ENCODE measurements around the gene CTDNEP1. TPM values are rescaled to one million over a fixed set of nuclear protein-coding genes. Genes with fewer than 3 reads are reported as not detected.

Gene CTDNEP1
- total RNA-seq, 4 donors from 2014 or later = 33.8 to 66.3 (median 52.5) TPM

DNA sequence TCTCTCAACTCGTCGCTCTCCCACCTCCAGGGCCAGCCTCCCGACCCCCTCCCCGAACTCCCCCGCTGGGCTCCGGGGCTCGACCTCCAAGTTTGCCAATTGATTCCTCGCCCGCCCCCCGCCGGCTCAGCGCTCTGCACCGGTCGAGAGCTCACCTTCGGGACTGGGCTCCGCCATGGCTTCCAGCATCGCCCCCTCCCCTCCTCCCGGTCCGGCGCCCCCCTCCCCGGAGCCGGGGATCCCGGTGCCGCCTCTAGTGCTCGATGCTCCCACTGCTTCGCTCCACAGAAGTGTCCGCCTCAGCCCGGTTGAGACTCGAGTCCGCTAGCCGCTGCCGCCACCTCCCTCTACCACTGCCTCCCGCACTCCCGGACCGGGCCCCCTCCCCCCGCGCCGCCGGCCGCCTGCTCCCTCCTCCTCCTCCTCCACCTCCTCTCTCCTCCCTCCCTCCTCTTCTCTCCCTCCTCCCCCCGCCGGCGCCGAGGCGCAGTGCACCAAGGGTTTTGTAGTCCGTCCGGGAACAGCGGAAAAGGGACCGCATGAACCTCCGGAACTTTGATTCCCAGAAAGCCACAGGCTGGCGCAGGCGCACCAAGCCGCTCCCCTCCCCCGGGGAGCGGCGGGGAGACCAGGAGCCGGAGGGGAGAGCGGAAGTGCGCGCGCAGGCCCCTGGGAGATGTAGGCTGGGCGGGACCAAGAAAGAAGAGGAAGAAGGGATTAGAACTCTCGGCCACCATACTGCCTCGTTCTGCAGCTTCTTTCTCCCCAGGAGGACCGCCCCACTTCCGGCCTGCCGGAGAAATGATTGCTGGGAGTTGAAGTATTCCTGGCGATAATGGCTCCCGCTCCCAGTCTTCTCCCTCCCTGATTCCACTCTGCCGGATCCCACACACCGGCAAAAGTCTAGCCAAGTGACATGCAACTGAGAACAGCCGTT, 12.2 kb downstream of the CTDNEP1 start, which contains the start of gene PHF23:
Gene PHF23, minus strand, starts transcription at position 367 of the 937 bp plus-strand sequence. Its CDS starts 178 bp downstream, at position 189.
- H3K27ac ChIP-seq = peak within 1 kb of the TSS; percentile 82 to 98 (median 96)
- peaks cover 8 to 67% (median 33%) of the 10 kb centered on the region in 3 donors for H3K4me1 ChIP-seq
- H3K4me3 ChIP-seq = peak within 1 kb of the TSS; percentile 90 to 99
- 0 to 1% methylated on average over 5 to 15 of the region's 72 CpGs for WGBS, 2 donors (ENCODE audit: low coverage in 1 of 2)
- TF ChIP-seq POLR2A (IDR thresholded peaks at IDR 0.05) = peak; percentile 40 to 56
- peak; percentile 81 for TF ChIP-seq POLR2AphosphoS5 (IDR thresholded peaks at IDR 0.05)
- TF ChIP-seq, protein P1, sequence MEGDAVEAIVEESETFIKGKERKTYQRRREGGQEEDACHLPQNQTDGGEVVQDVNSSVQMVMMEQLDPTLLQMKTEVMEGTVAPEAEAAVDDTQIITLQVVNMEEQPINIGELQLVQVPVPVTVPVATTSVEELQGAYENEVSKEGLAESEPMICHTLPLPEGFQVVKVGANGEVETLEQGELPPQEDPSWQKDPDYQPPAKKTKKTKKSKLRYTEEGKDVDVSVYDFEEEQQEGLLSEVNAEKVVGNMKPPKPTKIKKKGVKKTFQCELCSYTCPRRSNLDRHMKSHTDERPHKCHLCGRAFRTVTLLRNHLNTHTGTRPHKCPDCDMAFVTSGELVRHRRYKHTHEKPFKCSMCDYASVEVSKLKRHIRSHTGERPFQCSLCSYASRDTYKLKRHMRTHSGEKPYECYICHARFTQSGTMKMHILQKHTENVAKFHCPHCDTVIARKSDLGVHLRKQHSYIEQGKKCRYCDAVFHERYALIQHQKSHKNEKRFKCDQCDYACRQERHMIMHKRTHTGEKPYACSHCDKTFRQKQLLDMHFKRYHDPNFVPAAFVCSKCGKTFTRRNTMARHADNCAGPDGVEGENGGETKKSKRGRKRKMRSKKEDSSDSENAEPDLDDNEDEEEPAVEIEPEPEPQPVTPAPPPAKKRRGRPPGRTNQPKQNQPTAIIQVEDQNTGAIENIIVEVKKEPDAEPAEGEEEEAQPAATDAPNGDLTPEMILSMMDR (IDR thresholded peaks at IDR 0.05) = peak in 3 of 4 experiments; percentile 8 to 58 (median 34)
- TF ChIP-seq EP300 (IDR thresholded peaks at IDR 0.05) = no peak
- no peaks in the 10 kb centered on the region for H3K27me3 ChIP-seq
- no peaks in the 10 kb centered on the region for H3K9me3 ChIP-seq
- peaks cover 0 to 42% of the 10 kb centered on the region in 2 donors for H3K36me3 ChIP-seq
- ATAC-seq = peak; percentile 87

DNA sequence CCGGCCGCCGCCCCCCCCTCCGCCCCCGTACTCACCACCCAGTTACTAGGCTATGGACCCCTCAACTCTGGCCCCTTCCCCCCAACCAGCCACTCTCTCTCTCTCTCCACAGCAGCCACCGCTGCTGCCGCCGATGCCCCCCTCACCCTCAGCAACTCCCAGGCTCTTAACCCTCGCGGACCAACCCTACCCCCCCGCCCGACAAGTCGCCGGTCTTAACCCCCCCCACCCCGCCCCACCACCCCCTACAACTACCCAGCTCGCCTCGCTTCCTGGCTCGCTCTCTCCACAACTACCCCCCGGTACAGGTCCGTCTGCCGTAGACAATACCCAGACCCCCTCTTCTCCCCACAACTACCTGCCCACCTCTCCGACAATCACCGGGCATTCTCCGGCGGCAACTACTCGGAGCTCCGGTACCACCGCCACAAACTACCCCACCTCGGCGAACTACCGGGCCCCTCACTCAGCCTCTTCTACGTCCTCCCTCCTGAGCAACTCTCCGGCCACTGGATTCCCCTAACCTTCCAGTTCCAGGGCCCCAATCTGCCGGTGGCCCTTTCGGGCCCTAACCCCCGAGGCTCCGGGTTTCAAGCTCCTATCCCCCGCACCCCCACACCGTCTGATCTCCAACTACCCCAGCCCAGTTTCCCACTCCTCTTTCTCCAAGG, 13.0 kb downstream of the CTDNEP1 start:
- 0 to 1% methylated on average over 15 to 24 of the region's 39 CpGs for WGBS, 2 donors (ENCODE audit: low coverage in 1 of 2)
- no peak for ATAC-seq
- Histone ChIP-seq H3K9me3 (no peaks in the 10 kb centered on the region), H3K4me3 (peak overlapping the region; percentile 90 to 99), H3K27me3 (no peaks in the 10 kb centered on the region), H3K36me3 (peaks cover 0 to 34% of the 10 kb centered on the region in 2 donors), H3K27ac (peak overlapping the region; percentile 82 to 98 (median 95)), H3K4me1 (peaks cover 8 to 62% (median 29%) of the 10 kb centered on the region in 3 donors)
- no peak for TF ChIP-seq POLR2A (IDR thresholded peaks at IDR 0.05)
- TF ChIP-seq, protein P1 (IDR thresholded peaks at IDR 0.05) = no peak
- no peak for TF ChIP-seq EP300 (IDR thresholded peaks at IDR 0.05)
- TF ChIP-seq POLR2AphosphoS5 (IDR thresholded peaks at IDR 0.05) = no peak

DNA sequence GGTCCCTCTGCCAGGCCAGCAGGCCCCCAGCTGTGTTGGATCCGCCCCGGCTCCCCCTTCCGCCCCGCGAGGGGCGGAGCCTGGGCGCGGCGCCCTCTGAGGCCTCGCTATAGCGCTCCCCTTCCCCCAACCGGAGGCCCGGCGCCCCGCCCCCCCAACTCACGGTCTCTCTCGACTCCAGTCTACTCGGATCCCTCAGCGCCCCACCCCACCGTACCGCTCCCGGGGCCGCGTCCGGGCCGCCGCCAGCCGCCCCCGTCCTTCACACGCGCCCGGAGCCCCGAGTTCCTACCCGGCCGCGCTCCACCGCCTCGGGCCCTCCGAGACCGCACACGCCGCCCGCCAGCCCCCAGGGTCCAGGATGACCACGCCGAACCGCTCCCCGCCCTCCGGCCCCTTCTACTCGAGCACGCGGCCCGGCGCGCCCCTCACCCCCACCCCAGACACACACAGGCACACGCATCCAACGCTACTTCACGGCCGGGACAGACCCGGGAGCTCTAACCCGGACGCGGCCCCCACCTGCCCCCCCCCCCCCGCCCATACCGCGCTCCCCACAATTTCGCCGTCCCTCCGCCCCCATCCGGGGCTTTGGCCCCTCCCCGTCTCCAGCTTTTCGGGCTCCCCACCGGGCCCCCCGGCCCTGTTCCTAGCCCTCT, 13.6 kb downstream of the CTDNEP1 start:
- ATAC-seq = peak; percentile 6
- Histone ChIP-seq H3K4me3 (peak overlapping the region; percentile 90 to 99), H3K36me3 (peaks cover 0 to 33% of the 10 kb centered on the region in 2 donors), H3K9me3 (no peaks in the 10 kb centered on the region), H3K4me1 (peaks cover 8 to 64% (median 29%) of the 10 kb centered on the region in 3 donors), H3K27ac (peak overlapping the region; percentile 82 to 98 (median 95)), H3K27me3 (no peaks in the 10 kb centered on the region)
- WGBS, 2 donors (ENCODE audit: low coverage in 1 of 2) = no CpG with 5 or more reads among the region's 73 CpGs
- TF ChIP-seq EP300 (IDR thresholded peaks at IDR 0.05) (no peak), POLR2A (IDR thresholded peaks at IDR 0.05) (no peak)

DNA sequence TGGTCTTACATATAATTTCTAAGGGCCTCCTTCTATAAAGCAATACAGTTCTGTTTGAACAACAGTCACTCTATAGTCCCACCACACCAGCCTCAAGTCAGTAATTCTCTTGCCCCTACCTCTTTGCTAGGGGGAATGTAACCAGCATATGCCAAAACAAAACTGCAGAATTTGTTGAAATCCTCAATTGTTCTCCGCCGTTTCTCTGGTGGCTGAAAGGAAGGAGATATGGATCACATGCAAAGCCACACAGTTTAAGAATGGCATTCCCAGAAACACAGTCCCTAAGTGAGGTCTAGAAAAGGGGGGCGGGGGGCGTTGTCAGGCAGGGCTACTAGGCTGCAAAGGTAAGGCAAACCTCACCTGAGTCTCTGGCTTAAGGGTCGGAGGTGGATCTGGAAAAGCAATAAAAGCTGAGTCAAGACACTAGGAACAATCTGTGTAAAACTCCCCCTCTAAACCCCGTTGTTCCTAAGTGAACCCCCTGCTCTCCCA, 14.2 kb downstream of the CTDNEP1 start:
- TF ChIP-seq, protein P1 (IDR thresholded peaks at IDR 0.05) = no peak
- TF ChIP-seq EP300 (IDR thresholded peaks at IDR 0.05) (no peak), POLR2A (IDR thresholded peaks at IDR 0.05) (no peak), POLR2AphosphoS5 (IDR thresholded peaks at IDR 0.05) (no peak)
- ATAC-seq = no peak
- Histone ChIP-seq H3K36me3 (peaks cover 0 to 33% of the 10 kb centered on the region in 2 donors), H3K27ac (peak overlapping the region; percentile 82 to 98 (median 95)), H3K4me3 (peak overlapping the region; percentile 90 to 99), H3K4me1 (peaks cover 8 to 70% (median 35%) of the 10 kb centered on the region in 3 donors), H3K9me3 (no peaks in the 10 kb centered on the region), H3K27me3 (no peaks in the 10 kb centered on the region)
- WGBS, 2 donors (ENCODE audit: low coverage in 1 of 2) = 20 to 21% methylated on average over 1 to 5 of the region's 6 CpGs
